K562 (cell line): ENCODE measurements around the gene SPATC1L. TPM values are rescaled to one million over a fixed set of nuclear protein-coding genes. Genes with fewer than 3 reads are reported as not detected.

Source experiments
- AFF1 ChIP-seq, 2 experiments: fragments of 450-650 bp; IDR thresholded peaks; 2 replicates each; pipeline ENCODE4 v1.6.1; 2018; ENCODE audit warnings: mild to moderate bottlenecking in 2 of 2, low read depth in 1 of 2; ENCODE audit not compliant: partially characterized antibody in 2 of 2
- HDAC2 ChIP-seq: fragments of 450-650 bp; IDR thresholded peaks from 2 replicates; pipeline ENCODE4 v1.6.1; 2016; ENCODE audit warnings: mild to moderate bottlenecking
- NKRF ChIP-seq: fragments of 450-650 bp; IDR thresholded peaks from 2 replicates; pipeline ENCODE4 v1.6.1; 2016; ENCODE audit warnings: borderline replicate concordance
- RERE ChIP-seq: sonication (generic); formaldehyde crosslinking; IDR thresholded peaks from 2 replicates; pipeline ENCODE4 v1.8.0; 2023; ENCODE audit warnings: missing genetic modification reagents, mild to moderate bottlenecking, borderline replicate concordance
- SMAD1 ChIP-seq: fragments of 150-350 bp; IDR thresholded peaks from 2 replicates; pipeline ENCODE4 v1.6.1; 2014; ENCODE audit warnings: low read length, low read depth; ENCODE audit not compliant: partially characterized antibody
- ZNF280A ChIP-seq: fragments of 450-650 bp; IDR thresholded peaks from 2 replicates; pipeline ENCODE4 v1.6.1; 2018; ENCODE audit warnings: mild to moderate bottlenecking, low read depth; ENCODE audit not compliant: partially characterized antibody
- ZNF282 ChIP-seq: sonication (generic); formaldehyde crosslinking; IDR thresholded peaks from 2 replicates; pipeline ENCODE4 v1.8.1; 2023; ENCODE audit warnings: missing genetic modification reagents
- ZNF511 ChIP-seq: sonication (generic); formaldehyde crosslinking; IDR thresholded peaks from 2 replicates; pipeline ENCODE4 v1.8.0; 2022; ENCODE audit warnings: mild to moderate bottlenecking, missing genetic modification reagents
- polyA plus RNA-seq, 8 experiments: library from polyadenylated mRNA; depleted of rRNA in 4 of 8; stranded (reverse) in 5 of 8; unstranded in 3 of 8; fragments of >200 nt; fragmentation: Nextera tagmentation in 2 of 8; fragmentation: Illumina TruSeq in 1 of 8; extraction: Ambion mirVana in 2 of 8; extraction: Trizol in 1 of 8; gene quantifications; 2 replicates each; pipeline versions ENCODE4 v1.2.1 to v1.2.3, GENCODE V29; 2011 to 2014; ENCODE audit warnings: inconsistent platforms in 1 of 8, missing spikeins in 1 of 8
- total RNA-seq, 7 experiments: library from RNA; depleted of rRNA in 6 of 7; stranded (reverse); fragments of >200 nt in 6 of 7; fragmentation: Illumina TruSeq in 2 of 7; extraction: Trizol in 2 of 7; gene quantifications; 2 replicates each; pipeline versions ENCODE4 v1.2.1 to v1.2.3, GENCODE V29; 2011 to 2021; ENCODE audit warnings: low replicate concordance in 1 of 7

SPATC1L gene
- total and polyA plus RNA-seq, 9 of the 15 experiments (the other 6 are each of a cell fraction or from before 2014, with no cell fraction given), result 0.14 to 121 (median 34.0) TPM; not detected in 1

- peak in 1 of 2 experiments; percentile 37 for TF ChIP-seq AFF1 (IDR thresholded peaks at IDR 0.05; ENCODE audit: low read depth in 1 of 2, partially characterized antibody in 2 of 2)
- TF ChIP-seq NKRF, result peak; percentile 72
- no peak for TF ChIP-seq SMAD1
- TF ChIP-seq ZNF282, result 0 out of 2 replicates have a peak, but pooled peaks have one; percentile 78
- TF ChIP-seq RERE (CRISPR knock-in tag), result 0 out of 2 replicates have a peak, but pooled peaks have one; percentile 71
- no peak for TF ChIP-seq ZNF280A
- TF ChIP-seq ZNF511, result peak; percentile 66; the same call in 1 of the 2 replicates
- peak; percentile 64; the same call in 1 of the 2 replicates for TF ChIP-seq HDAC2
Measured at GRCh38 chr21:46183910-46184624, at the start of gene SPATC1L (continued).
